Caco-2 (cell line): ENCODE measurements around the gene ARHGDIA. TPM values are rescaled to one million over a fixed set of nuclear protein-coding genes. Genes with fewer than 3 reads are reported as not detected.

Source experiments
- BruUV-seq: library from RNA; stranded (reverse); fragments of 400-500 nt; replicated peaks from 2 replicates; lab custom pipeline; 2021; lab: Mats Ljungman, UMichigan
- CTCF ChIA-PET: fragments of 300-600 bp; sonication (Branson Sonifier 250); formaldehyde crosslinking; loops from one replicate; lab custom pipeline; 2022; ENCODE audit warnings: antibody characterized with exemption; lab: Charles Lee
- POLR2A ChIA-PET: fragments of 300-600 bp; sonication (Branson Sonifier 250); formaldehyde crosslinking; loops from one replicate; lab custom pipeline; 2022; ENCODE audit warnings: antibody characterized with exemption; lab: Charles Lee
- DNase-seq, 2 experiments: peaks; one replicate each; pipeline versions ENCODE4 v3.0.0 to v3.0.0-alpha.2; 2020 to 2022
- H3K27me3 ChIP-seq: replicated peaks from 2 replicates; pipeline ENCODE4 v1.6.0; 2011; ENCODE audit warnings: low read length; ENCODE audit not compliant: control insufficient read depth, insufficient read depth
- H3K36me3 ChIP-seq: 2 replicates; pipeline ENCODE4 v1.5.1; 2011; ENCODE audit warnings: low read length; ENCODE audit not compliant: control insufficient read depth, insufficient read depth
- H3K4me1 ChIP-seq: fragments of 250-450 bp; sonication (Bioruptor Pico); 2 replicates; pipeline ENCODE4 v1.5.1; 2020; ENCODE audit warnings: mild to moderate bottlenecking
- H3K4me3 ChIP-seq: 2 replicates; pipeline ENCODE4 v1.5.1; 2011; ENCODE audit warnings: low read depth, mild to moderate bottlenecking, control low read depth, low read length
- H3K9me3 ChIP-seq: fragments of 250-450 bp; sonication (Bioruptor Pico); 2 replicates; pipeline ENCODE4 v1.5.1; 2020; ENCODE audit warnings: mild to moderate bottlenecking, moderate library complexity
- H3K27ac Mint-ChIP-seq: one replicate; pipeline ENCODE4 v1.8.0; 2022; ENCODE audit warnings: mixed read lengths; ENCODE audit not compliant: unreplicated experiment
- H3K27me3 Mint-ChIP-seq: one replicate; pipeline ENCODE4 v1.8.0; 2022; ENCODE audit warnings: mixed read lengths; ENCODE audit not compliant: insufficient read depth, unreplicated experiment
- H3K36me3 Mint-ChIP-seq: one replicate; pipeline ENCODE4 v1.8.0; 2022; ENCODE audit warnings: mild to moderate bottlenecking, mixed read lengths; ENCODE audit not compliant: insufficient read depth, unreplicated experiment
- H3K4me1 Mint-ChIP-seq: one replicate; pipeline ENCODE4 v1.8.0; 2022; ENCODE audit warnings: low read depth, mixed read lengths; ENCODE audit not compliant: unreplicated experiment
- H3K4me3 Mint-ChIP-seq: one replicate; pipeline ENCODE4 v1.8.0; 2022; ENCODE audit warnings: mild to moderate bottlenecking, moderate library complexity, mixed read lengths; ENCODE audit not compliant: unreplicated experiment
- H3K9me3 Mint-ChIP-seq: one replicate; pipeline ENCODE4 v1.8.0; 2022; ENCODE audit warnings: mixed read lengths; ENCODE audit not compliant: unreplicated experiment
- intact Hi-C: fragments of 100-400 bp; cut with micrococcal nuclease; formaldehyde crosslinking; loops from one replicate; pipeline ENCODE4 v1.10.0; 2022; ENCODE audit not compliant: unreplicated experiment
- total RNA-seq: library from RNA; stranded (reverse); gene quantifications from 2 replicates; pipeline ENCODE4 v1.2.3, GENCODE V29; 2022
- TF ChIP-seq, protein P1 (sequence below), 2 experiments: fragments of 200-600 bp in 1 of 2; IDR thresholded peaks; 1 replicate in 1 of 2; 2 replicates in 1 of 2; pipeline versions ENCODE4 v1.5.1 to v1.8.0; 2011 to 2022; ENCODE audit warnings: antibody characterized with exemption in 1 of 2, control low read depth in 1 of 2, inconsistent platforms in 1 of 2, low read depth in 1 of 2, low read length in 1 of 2, mild to moderate bottlenecking in 1 of 2, moderate library complexity in 1 of 2; ENCODE audit not compliant: insufficient read depth in 1 of 2, severe bottlenecking in 1 of 2, unreplicated experiment in 1 of 2

The ARHGDIA gene
- total RNA-seq, 1 experiment from 2014 or later, result 253 TPM

GRCh38 chr17:81823820-81824550, 47.2 kb downstream of the ARHGDIA start:
- DNase-seq, result no peak
- Mint-ChIP-seq H3K27me3 (no peaks in the 10 kb centered on the region), H3K36me3 (peaks cover 6% of the 10 kb centered on the region), H3K4me1 (peaks cover 13% of the 10 kb centered on the region), H3K9me3 (no peaks in the 10 kb centered on the region), H3K27ac (peak overlapping the region; percentile 57), H3K4me3 (no peak overlapping the region)
- CTCF ChIA-PET, result interaction anchor here (2.9 kb wide), 1 partner anchor 88 kb away, joined by 9 read pairs; no protein-coding TSS in a partner anchor
- Histone ChIP-seq H3K4me3 (no peak overlapping the region), H3K4me1 (no peaks in the 10 kb centered on the region), H3K27me3 (no peaks in the 10 kb centered on the region), H3K36me3 (no peaks in the 10 kb centered on the region), H3K9me3 (no peaks in the 10 kb centered on the region)
- POLR2A ChIA-PET, result no interaction called here
- BruUV-seq, result no TSS peak
- intact Hi-C loops, result no loop called here
- TF ChIP-seq, protein P1, sequence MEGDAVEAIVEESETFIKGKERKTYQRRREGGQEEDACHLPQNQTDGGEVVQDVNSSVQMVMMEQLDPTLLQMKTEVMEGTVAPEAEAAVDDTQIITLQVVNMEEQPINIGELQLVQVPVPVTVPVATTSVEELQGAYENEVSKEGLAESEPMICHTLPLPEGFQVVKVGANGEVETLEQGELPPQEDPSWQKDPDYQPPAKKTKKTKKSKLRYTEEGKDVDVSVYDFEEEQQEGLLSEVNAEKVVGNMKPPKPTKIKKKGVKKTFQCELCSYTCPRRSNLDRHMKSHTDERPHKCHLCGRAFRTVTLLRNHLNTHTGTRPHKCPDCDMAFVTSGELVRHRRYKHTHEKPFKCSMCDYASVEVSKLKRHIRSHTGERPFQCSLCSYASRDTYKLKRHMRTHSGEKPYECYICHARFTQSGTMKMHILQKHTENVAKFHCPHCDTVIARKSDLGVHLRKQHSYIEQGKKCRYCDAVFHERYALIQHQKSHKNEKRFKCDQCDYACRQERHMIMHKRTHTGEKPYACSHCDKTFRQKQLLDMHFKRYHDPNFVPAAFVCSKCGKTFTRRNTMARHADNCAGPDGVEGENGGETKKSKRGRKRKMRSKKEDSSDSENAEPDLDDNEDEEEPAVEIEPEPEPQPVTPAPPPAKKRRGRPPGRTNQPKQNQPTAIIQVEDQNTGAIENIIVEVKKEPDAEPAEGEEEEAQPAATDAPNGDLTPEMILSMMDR (IDR thresholded peaks at IDR 0.05; ENCODE audit: insufficient read depth in 1 of 2, low read depth in 1 of 2, low read length in 1 of 2, severe bottlenecking in 1 of 2, unreplicated experiment in 1 of 2), result no peak

- no peaks in the 10 kb centered on the region for H3K27me3 Mint-ChIP-seq
- peaks cover 6% of the 10 kb centered on the region for H3K36me3 Mint-ChIP-seq
- H3K4me3 ChIP-seq, result no peak overlapping the region
- intact Hi-C loops, result no loop called here
- H3K4me1 ChIP-seq, result no peaks in the 10 kb centered on the region
- POLR2A ChIA-PET, result no interaction called here
- no peaks in the 10 kb centered on the region for H3K9me3 ChIP-seq
- no peak for DNase-seq
- H3K27me3 ChIP-seq, result no peaks in the 10 kb centered on the region
- no TSS peak for BruUV-seq
- H3K4me1 Mint-ChIP-seq, result peaks cover 7% of the 10 kb centered on the region
- H3K27ac Mint-ChIP-seq, result peak overlapping the region; percentile 57
- H3K36me3 ChIP-seq, result no peaks in the 10 kb centered on the region
- no peak overlapping the region for H3K4me3 Mint-ChIP-seq
- CTCF ChIA-PET, result interaction anchor here (0.6 to 1.5 kb wide), 3 partner anchors 10 to 139 kb away, joined by 5 read pairs; partner anchors contain the start of gene MCRIP1
- TF ChIP-seq, protein P1 (IDR thresholded peaks at IDR 0.05; ENCODE audit: insufficient read depth in 1 of 2, low read depth in 1 of 2, low read length in 1 of 2, severe bottlenecking in 1 of 2, unreplicated experiment in 1 of 2), result no peak
- H3K9me3 Mint-ChIP-seq, result no peaks in the 10 kb centered on the region
These were observed 47.9 kb downstream of the ARHGDIA start for GRCh38 chr17:81822996-81823819.

GRCh38 chr17:81822312-81822637, 48.9 kb downstream of the ARHGDIA start:
- TF ChIP-seq, protein P1 (IDR thresholded peaks at IDR 0.05; ENCODE audit: insufficient read depth in 1 of 2, low read depth in 1 of 2, low read length in 1 of 2, severe bottlenecking in 1 of 2, unreplicated experiment in 1 of 2), result no peak
- intact Hi-C loops, result no loop called here
- no peaks in the 10 kb centered on the region for H3K27me3 ChIP-seq
- Mint-ChIP-seq H3K4me1 (peaks cover 7% of the 10 kb centered on the region), H3K4me3 (no peak overlapping the region), H3K9me3 (no peaks in the 10 kb centered on the region), H3K27ac (no peak overlapping the region), H3K36me3 (peaks cover 6% of the 10 kb centered on the region), H3K27me3 (no peaks in the 10 kb centered on the region)
- no peak for DNase-seq
- no peaks in the 10 kb centered on the region for H3K36me3 ChIP-seq
- H3K4me1 ChIP-seq, result no peaks in the 10 kb centered on the region
- H3K9me3 ChIP-seq, result no peaks in the 10 kb centered on the region
- CTCF ChIA-PET, result interaction anchor here (0.6 to 1.5 kb wide), 5 partner anchors 11 to 426 kb away, joined by 3 to 5 read pairs (median 5); partner anchors contain the start of gene MCRIP1
- POLR2A ChIA-PET, result interaction anchor here (0.6 to 0.8 kb wide), 2 partner anchors 9 to 99 kb away, joined by 3 to 12 read pairs; no protein-coding TSS in a partner anchor
- H3K4me3 ChIP-seq, result no peak overlapping the region
- no TSS peak for BruUV-seq
